Left kidney (tissue), 2 donors: Measurements from ENCODE around the gene KRTAP10-7. TPM values are rescaled to one million over a fixed set of nuclear protein-coding genes. Genes with fewer than 3 reads are reported as not detected.
"Not testable (repeated sequence)": the region's sequence is repeated elsewhere in the genome, so short reads cannot be mapped to it uniquely, and the experiment has no call there.

Experiments
- DNase-seq: peaks from one replicate; pipeline ENCODE4 v3.0.0-alpha.2; 2013
- polyA plus RNA-seq: library from polyadenylated mRNA; unstranded; fragments of 120-200 nt; gene quantifications from one replicate; pipeline ENCODE4 v1.2.1, GENCODE V29; 2013; ENCODE audit not compliant: insufficient read length

The KRTAP10-7 gene
- polyA plus RNA-seq, 1 donor, result not detected

- DNase-seq, result no peak
Observed at GRCh38 chr21:44611551-44611950, 11.2 kb downstream of the KRTAP10-7 start.

DNA sequence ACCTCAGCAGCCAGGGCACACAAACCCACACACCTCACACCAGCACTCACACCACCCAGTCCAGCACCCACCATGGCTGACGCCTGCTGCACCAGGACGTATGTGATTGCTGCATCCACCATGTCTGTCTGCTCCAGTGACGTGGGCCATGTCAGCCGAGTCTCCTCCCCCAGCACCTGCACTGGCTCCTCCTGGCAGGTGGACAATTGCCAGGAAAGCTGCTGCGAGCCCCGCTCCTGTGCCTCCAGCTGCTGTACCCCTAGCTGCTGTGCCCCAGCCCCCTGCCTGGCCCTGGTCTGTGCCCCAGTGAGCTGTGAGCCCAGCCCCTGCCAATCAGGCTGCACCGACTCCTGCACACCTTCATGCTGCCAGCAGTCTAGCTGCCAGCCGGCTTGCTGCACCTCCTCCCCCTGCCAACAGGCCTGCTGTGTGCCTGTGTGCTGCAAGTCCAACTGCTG, 11.7 kb downstream of the KRTAP10-7 start, which contains the start of gene KRTAP10-8:
Gene KRTAP10-8 (plus strand): TSS at position 51 of the 458 bp plus-strand sequence. CDS start 22 bp downstream, at position 73.
- DNase-seq, result no peak

GRCh38 chr21:44612669-44613229, 12.4 kb downstream of the KRTAP10-7 start:
- DNase-seq, result no peak

DNA sequence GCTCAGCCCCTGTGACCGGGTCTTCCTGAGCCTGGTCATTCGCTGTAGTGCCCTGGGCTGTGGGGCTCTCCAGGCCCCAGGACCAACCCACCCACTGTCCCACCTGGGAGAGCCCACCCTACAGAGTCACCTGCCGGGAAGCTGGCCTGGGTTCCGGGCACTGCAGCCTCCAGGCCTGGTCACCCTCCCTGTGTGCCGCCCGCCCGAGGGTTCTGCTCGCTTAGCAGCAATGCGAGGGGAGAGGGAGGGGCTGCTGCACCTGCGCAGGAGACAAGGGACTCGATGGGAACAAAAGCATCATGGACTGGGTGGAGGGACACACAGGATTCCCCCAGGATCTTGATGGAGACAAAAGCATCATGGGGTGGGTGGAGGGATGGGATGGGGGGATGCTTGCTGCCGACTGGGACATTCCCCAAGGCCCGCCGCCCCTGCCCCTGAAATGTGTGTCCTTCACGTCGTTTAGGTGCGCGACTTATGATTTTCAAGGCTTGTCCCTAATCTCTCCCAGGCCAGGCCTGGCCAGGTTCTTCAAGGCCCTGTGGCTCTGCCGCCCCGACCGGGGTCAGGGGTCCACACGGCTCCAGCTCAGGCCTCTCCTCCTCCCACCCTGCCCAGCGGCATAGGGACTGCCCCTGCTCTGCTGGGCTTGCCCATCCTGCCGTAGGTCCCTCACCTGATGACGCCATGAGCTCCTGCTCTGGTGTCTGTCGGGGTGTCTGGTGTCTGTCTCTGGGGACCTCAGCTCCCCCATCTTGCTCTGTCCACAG, 13.2 kb downstream of the KRTAP10-7 start:
- DNase-seq, result no peak

- DNase-seq, result no peak
Observed at GRCh38 chr21:44614161-44614631, 13.8 kb downstream of the KRTAP10-7 start.

DNA sequence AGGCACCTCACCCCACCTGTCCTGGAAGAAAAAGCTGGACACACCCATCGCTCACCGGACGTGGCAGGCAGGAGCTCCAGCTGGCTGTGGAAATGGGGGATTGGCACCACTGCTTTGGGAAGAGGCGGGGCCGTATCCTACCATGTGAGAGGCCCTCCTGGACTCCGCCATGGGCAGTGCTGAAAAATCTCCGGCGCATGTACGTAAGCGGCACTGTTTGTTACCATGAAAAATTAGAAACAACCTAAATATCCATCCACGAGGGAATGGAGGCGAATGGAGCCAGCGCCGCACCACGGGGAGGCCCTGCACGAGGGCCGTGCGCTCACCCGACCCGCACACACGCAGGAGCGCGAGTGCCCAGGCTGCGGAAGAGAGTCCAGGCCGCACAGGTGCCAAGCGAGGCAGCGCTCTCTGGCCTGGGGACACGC, 14.6 kb downstream of the KRTAP10-7 start:
- no peak for DNase-seq

DNA sequence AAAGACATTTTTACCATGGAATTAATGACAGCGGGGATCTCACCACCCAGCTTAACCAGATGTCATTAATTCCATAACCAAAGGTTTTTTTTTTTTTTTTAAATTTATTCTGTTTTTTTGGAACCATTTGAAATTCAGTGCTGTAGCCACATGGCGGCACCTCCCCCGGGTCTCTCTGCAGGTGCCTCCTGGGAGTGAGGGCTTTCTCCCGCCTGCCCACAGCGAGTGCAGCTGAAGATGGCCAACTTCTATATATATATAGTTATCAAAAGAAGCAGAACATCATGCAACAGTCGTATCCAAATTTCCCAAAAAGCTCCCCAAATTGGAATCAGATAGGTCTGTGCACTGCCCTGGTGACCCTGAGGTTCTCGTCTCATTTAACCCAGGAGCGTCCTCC, 15.1 kb downstream of the KRTAP10-7 start:
- DNase-seq, result no peak

DNA sequence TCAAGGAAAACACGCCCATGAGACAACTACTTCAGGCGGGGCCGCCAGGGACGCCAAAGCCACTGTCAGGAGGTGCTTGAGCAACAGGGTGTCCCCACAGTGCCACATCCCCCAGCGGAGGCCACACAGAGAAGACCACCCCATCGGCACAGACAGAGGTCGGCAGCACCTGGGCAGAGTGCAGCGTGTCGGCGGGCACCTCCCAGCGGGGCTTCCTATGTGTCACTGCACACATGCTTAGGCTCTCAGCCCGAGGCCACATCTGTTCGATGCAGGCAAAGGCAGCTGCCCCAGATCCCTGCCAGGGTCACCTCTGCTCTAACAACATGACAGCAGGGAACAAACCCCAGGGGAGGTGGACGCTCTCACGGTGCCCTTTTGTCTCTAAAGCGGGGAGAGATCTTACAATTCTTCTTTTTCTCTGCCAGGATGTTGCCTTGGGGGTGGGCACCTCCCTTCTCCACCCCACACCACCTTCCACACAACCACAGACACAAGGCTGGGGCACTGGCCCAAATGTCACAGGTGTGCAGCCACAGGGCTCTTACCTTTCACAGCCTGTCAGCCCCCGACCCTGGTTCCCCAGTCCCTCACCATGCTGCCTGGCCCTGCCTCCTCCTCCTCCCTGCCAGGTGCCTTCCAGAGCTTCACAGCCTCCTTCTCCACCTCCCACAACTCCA, 15.7 kb downstream of the KRTAP10-7 start:
- no peak for DNase-seq

DNA sequence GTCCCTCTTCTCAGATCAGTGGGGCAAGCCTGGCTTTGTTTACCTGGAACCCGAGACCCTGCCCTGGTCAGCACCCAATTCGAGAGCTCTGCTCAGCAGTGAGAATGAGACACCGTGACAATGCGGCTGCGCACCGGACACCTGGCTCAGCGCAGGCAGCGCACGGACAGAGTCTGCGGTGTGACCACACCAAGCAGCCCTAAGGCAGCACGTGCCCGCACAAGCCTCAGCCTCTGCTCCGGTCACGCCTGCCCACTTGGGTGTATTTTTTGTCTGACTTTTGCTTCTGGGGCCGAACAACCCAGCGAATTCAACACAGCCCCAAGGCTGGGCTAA, 16.2 kb downstream of the KRTAP10-7 start:
- DNase-seq, result no peak

- DNase-seq, result no peak
Observed at GRCh38 chr21:44617071-44617501, 16.7 kb downstream of the KRTAP10-7 start.

DNA sequence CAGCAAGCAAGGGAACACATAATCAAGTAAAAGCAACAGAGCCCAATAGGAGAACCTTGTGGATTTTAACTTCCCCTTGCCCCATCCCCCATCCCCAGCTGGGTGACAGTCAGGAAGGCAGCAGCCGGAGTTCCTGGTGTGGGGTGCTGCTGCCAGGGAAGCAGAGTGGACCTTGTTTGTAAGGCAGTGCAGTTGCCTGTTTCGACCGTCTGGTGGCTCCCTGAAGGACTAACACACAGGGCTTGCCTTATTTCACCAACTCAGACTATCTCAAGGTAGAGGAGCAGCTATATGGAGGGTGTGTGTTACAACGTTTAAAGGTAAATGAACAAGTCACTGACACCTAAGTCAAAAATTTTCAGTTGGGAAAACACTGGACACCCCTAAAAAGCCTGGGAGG, 18.1 kb downstream of the KRTAP10-7 start:
- no peak for DNase-seq

- no peak for DNase-seq
Observed at GRCh38 chr21:44618909-44619308, 18.5 kb downstream of the KRTAP10-7 start.

DNA sequence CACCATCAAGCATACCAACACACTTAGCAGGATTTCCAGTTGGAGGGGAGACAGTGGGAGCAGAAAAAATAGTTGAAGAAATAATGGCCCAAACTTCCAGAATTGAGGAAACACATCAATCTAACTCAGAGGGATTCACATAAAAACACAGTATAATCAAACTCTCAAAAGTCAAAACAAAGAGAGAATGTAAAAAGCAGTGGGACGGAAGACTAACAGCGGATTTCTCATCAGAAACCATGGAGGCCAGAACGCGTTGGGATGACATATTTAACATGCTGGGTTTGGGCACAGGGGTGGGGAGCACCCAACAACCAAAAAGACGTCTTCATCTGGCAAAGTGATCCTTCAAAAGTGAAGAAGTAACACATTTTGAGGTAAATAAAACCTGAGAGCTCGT, 19.5 kb downstream of the KRTAP10-7 start:
- DNase-seq, result no peak

DNA sequence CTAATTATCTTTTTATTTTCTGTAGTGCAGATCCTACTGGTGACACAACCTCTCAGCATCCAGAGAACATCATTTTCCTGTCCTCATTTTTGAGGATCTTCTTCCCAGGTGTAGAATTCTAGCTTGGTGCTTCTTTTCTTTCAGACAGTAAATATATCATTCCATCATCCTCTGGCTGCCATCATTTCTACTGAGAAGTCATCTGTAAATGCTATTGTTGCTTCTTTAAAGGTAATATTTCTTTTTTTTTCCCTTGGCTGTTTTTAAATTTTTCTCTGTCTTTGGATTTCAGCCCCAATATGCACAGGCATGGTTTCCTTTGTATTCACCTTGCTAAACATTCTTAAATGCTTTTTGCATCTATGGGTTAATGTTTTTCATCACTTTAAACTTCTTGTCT, 23.2 kb downstream of the KRTAP10-7 start:
- no peak for DNase-seq

- no peak for DNase-seq
Observed at GRCh38 chr21:44625756-44626155, 25.4 kb downstream of the KRTAP10-7 start.

DNA sequence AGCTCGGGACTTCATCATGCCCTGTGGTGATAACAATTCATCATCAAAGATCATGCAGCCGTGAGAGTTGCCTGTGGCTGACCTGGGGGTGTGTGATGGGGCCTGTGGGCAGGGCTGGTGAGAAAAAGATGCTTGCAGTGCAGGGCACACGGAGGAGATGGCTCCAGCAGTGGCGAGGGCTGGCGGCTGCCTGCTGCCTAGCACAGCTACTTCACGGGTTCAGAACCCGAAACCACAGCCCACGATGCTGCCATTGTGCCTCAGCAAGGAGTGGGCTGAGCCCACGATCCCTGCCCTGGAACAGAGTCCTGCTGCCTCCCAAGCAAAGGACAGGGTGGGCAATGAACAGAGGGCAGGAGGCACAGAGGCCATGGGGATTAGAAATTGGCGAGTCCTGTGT, 25.9 kb downstream of the KRTAP10-7 start:
- DNase-seq, result no peak

DNA sequence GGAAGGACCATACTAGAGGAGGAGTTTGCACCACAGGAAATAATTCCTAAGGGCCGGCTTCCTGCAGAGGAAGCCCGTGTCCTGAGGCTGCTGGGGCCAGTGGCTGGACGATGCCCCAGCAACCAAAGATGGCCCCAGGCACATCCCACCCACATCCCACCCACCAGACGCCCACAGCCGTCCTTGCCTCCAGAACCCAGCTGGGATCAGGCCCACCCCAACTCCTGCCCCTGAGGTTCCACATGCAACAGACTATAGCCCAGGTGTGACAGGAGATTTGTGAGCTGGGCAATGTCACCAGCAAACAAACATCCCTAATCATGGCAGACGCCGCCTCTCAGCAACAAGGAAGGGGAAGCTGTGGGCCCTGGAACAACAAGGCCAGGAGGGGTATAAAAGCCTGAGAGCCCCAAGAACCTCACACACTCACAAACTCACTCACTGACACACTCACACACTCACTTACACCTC, 26.3 kb downstream of the KRTAP10-7 start, which contains the start of gene KRTAP10-9:
Gene KRTAP10-9 (plus strand): TSS at position 421 of the 471 bp plus-strand sequence. CDS start 79 bp downstream, outside the sequence.
- DNase-seq, result no peak

- not testable (repeated sequence) for DNase-seq
Observed at GRCh38 chr21:44627181-44627822, 26.9 kb downstream of the KRTAP10-7 start.

DNA sequence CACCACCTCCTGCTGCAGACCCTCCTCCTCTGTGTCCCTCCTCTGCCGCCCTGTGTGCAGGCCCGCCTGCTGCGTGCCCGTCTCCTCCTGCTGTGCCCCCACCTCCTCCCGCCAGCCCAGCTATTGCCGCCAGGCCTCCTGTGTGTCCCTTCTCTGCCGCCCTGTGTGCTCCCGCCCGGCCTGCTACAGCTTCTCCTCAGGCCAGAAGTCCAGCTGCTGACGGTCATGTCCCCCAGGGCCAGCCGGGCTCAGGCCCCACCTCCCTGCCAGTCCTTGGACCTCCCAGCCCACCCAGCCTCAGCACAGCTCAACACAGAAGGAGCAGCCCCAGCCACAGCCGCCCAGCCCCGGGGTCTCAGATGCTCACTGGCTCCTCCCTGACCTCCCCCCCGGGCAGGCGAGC, 27.4 kb downstream of the KRTAP10-7 start:
- DNase-seq, result not testable (repeated sequence)

GRCh38 chr21:44628707-44629391, 28.5 kb downstream of the KRTAP10-7 start:
- DNase-seq, result no peak

DNA sequence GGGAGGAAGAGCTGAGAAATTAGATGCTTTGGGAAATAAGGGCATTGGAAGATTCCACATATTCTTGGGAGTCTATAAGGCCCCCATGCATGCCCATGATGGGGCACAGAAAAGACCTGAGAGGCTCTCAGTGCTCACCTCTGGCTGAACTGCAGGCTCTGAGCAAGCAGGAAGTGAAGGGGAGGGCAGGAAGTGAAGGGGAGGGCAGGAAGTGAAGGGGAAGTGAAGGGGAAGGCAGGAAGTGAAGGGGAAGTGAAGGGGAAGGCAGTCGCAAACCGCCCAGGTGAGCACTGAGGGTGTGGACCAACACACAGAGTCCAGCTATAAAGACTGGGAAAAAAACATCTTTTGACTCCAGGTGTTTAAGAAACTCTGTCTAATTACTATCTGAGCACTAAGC, 30.0 kb downstream of the KRTAP10-7 start:
- no peak for DNase-seq

GRCh38 chr21:44632067-44632466, 31.7 kb downstream of the KRTAP10-7 start:
- DNase-seq, result no peak
